K562 (cell line): ENCODE results near the gene MPZL1. TPM values are rescaled to one million over a fixed set of nuclear protein-coding genes. Genes with fewer than 3 reads are reported as not detected.

Experiments used
- AFF4 ChIP-seq: sonication (generic); formaldehyde crosslinking; IDR thresholded peaks from 2 replicates; pipeline ENCODE4 v1.8.0; 2023; ENCODE audit warnings: mild to moderate bottlenecking, missing genetic modification reagents
- CBX5 ChIP-seq: IDR thresholded peaks from 2 replicates; pipeline ENCODE4 v1.6.1; 2014; ENCODE audit warnings: low read depth, borderline replicate concordance
- CHAMP1 ChIP-seq: fragments of 450-650 bp; IDR thresholded peaks from 2 replicates; pipeline ENCODE4 v1.6.1; 2016; ENCODE audit warnings: mild to moderate bottlenecking
- CREB5 ChIP-seq: fragments of 250-450 bp; sonication (Bioruptor Pico); IDR thresholded peaks from 2 replicates; pipeline ENCODE4 v1.5.0; 2020; ENCODE audit warnings: mild to moderate bottlenecking
- CTCFL ChIP-seq: IDR thresholded peaks from 2 replicates; pipeline ENCODE4 v1.6.1; 2011; ENCODE audit warnings: borderline replicate concordance, low read depth, mild to moderate bottlenecking, moderate library complexity, low read length; ENCODE audit not compliant: insufficient read depth, poor library complexity, severe bottlenecking
- CXXC5 ChIP-seq: fragments of 250-450 bp; sonication (Bioruptor Pico); IDR thresholded peaks from 2 replicates; pipeline ENCODE4 v1.8.0; 2022; ENCODE audit warnings: inconsistent platforms, mild to moderate bottlenecking, moderate library complexity
- FOXP1 ChIP-seq: sonication (generic); formaldehyde crosslinking; IDR thresholded peaks from 2 replicates; pipeline ENCODE4 v1.8.0; 2022; ENCODE audit warnings: mild to moderate bottlenecking, missing genetic modification reagents
- KDM5B ChIP-seq: fragments of 200-600 bp; sonication (generic); IDR thresholded peaks from 2 replicates; pipeline ENCODE4 v1.6.1; 2012; ENCODE audit warnings: low read depth, mild to moderate bottlenecking, moderate library complexity, low read length, control low read depth, inconsistent platforms; ENCODE audit not compliant: insufficient replicate concordance
- NR2F6 ChIP-seq: fragments of 450-650 bp; formaldehyde crosslinking; IDR thresholded peaks from 2 replicates; pipeline ENCODE4 v1.4.0; 2020; ENCODE audit warnings: mild to moderate bottlenecking
- SETDB1 ChIP-seq: IDR thresholded peaks from one replicate; pipeline ENCODE4 v1.6.1; 2012; ENCODE audit warnings: low read length, control low read depth, inconsistent platforms
- SMAD4 ChIP-seq: fragments of 250-450 bp; sonication (Bioruptor Pico); conservative IDR thresholded peaks from 2 replicates; pipeline ENCODE4 v1.8.0; 2021; ENCODE audit warnings: inconsistent platforms, mild to moderate bottlenecking, moderate library complexity
- TEAD4 ChIP-seq, 2 experiments: sonication (generic) in 1 of 2; formaldehyde crosslinking in 1 of 2; IDR thresholded peaks; 2 replicates each; pipeline versions ENCODE4 v1.6.1 to v1.8.0; 2012 to 2022; ENCODE audit warnings: borderline replicate concordance in 1 of 2, inconsistent platforms in 1 of 2, low read length in 1 of 2, mild to moderate bottlenecking in 1 of 2, missing genetic modification reagents in 1 of 2
- ZFP30 ChIP-seq: fragments of 250-450 bp; sonication (Bioruptor Pico); IDR thresholded peaks from 2 replicates; pipeline ENCODE4 v1.8.0; 2022; ENCODE audit warnings: moderate library complexity, mild to moderate bottlenecking, inconsistent platforms, borderline replicate concordance
- ZKSCAN1 ChIP-seq: fragments of 150-350 bp; IDR thresholded peaks from 2 replicates; pipeline ENCODE4 v1.6.1; 2016; ENCODE audit warnings: low read depth, low read length
- ZNF184 ChIP-seq: sonication (generic); formaldehyde crosslinking; IDR thresholded peaks from 2 replicates; pipeline ENCODE4 v1.5.0; 2020; ENCODE audit warnings: missing genetic modification reagents
- ZNF347 ChIP-seq: fragments of 450-650 bp; formaldehyde crosslinking; IDR thresholded peaks from 2 replicates; pipeline ENCODE4 v1.4.0; 2020; ENCODE audit warnings: low read depth, mild to moderate bottlenecking, moderate library complexity
- polyA plus RNA-seq, 8 experiments: library from polyadenylated mRNA; depleted of rRNA in 4 of 8; stranded (reverse) in 5 of 8; unstranded in 3 of 8; fragments of >200 nt; fragmentation: Nextera tagmentation in 2 of 8; fragmentation: Illumina TruSeq in 1 of 8; extraction: Ambion mirVana in 2 of 8; extraction: Trizol in 1 of 8; gene quantifications; 2 replicates each; pipeline versions ENCODE4 v1.2.1 to v1.2.3, GENCODE V29; 2011 to 2014; ENCODE audit warnings: inconsistent platforms in 1 of 8, missing spikeins in 1 of 8
- total RNA-seq, 7 experiments: library from RNA; depleted of rRNA in 6 of 7; stranded (reverse); fragments of >200 nt in 6 of 7; fragmentation: Illumina TruSeq in 2 of 7; extraction: Trizol in 2 of 7; gene quantifications; 2 replicates each; pipeline versions ENCODE4 v1.2.1 to v1.2.3, GENCODE V29; 2011 to 2021; ENCODE audit warnings: low replicate concordance in 1 of 7

Gene MPZL1
- total and polyA plus RNA-seq, 9 of the 15 experiments (the other 6 are each of a cell fraction or from before 2014, with no cell fraction given): 14.5 to 153 (median 66.5) TPM

GRCh38 chr1:167803358-167804207 is 81.8 kb downstream of the MPZL1 start (continued):
- peak; percentile 94 for TF ChIP-seq CHAMP1
- TF ChIP-seq ZNF347 (CRISPR knock-in tag): no peak
- peak; percentile 73 for TF ChIP-seq SMAD4 (CRISPR knock-in tag)
- peak; percentile 33; the same call in 1 of the 2 replicates for TF ChIP-seq TEAD4 (IDR thresholded peaks at IDR 0.05; ENCODE audit: low read length)
- no peak for TF ChIP-seq TEAD4 (CRISPR knock-in tag; IDR thresholded peaks at IDR 0.05; ENCODE audit: borderline replicate concordance)
- no peak for TF ChIP-seq ZFP30 (CRISPR knock-in tag)
- peak; percentile 28 for TF ChIP-seq SETDB1
- TF ChIP-seq CXXC5 (CRISPR knock-in tag): peak; percentile 72
- 0 out of 2 replicates have a peak, but pooled peaks have one; percentile 32 for TF ChIP-seq AFF4 (CRISPR knock-in tag)
- peak; percentile 88 for TF ChIP-seq CBX5
- TF ChIP-seq CREB5 (CRISPR knock-in tag): no peak
- TF ChIP-seq ZKSCAN1: peak; percentile 75
- no peak for TF ChIP-seq ZNF184
- TF ChIP-seq KDM5B: no peak
- TF ChIP-seq CTCFL: peak; percentile 73
- 0 out of 2 replicates have a peak, but pooled peaks have one; percentile 48 for TF ChIP-seq FOXP1 (CRISPR knock-in tag)
- TF ChIP-seq NR2F6: no peak
